Sigmoid colon (tissue), 7 donors: ENCODE measurements around the gene HPCAL1. TPM values are rescaled to one million over a fixed set of nuclear protein-coding genes. Genes with fewer than 3 reads are reported as not detected.

Experiments
- DNase-seq: peaks from one replicate; pipeline ENCODE4 v3.0.0-alpha.2; 2019
- H3K27ac ChIP-seq, 4 donors: fragments of 200-600 bp; sonication (generic); one replicate each; pipeline ENCODE4 v1.5.1; 2016 to 2019; ENCODE audit warnings: mild to moderate bottlenecking in 1 of 4
- H3K27me3 ChIP-seq, 3 donors: fragments of 200-600 bp; sonication (generic); one replicate each; pipeline ENCODE4 v1.5.1; 2019; ENCODE audit warnings: mild to moderate bottlenecking in 1 of 3
- H3K36me3 ChIP-seq, 4 donors: fragments of 200-600 bp; sonication (generic); one replicate each; pipeline ENCODE4 v1.5.1; 2016 to 2019
- H3K4me1 ChIP-seq, 4 donors: fragments of 200-600 bp; sonication (generic); one replicate each; pipeline ENCODE4 v1.5.1; 2017 to 2019
- H3K4me3 ChIP-seq, 4 donors: fragments of 200-600 bp; sonication (generic); one replicate each; pipeline ENCODE4 v1.5.1; 2017 to 2019; ENCODE audit warnings: mild to moderate bottlenecking in 2 of 4, moderate library complexity in 1 of 4
- H3K9me3 ChIP-seq, 4 donors: fragments of 200-600 bp in 3 of 4; sonication (generic) in 3 of 4; one replicate each; pipeline versions ENCODE4 v1.5.1 to v1.6.1; 2013 to 2019
- CTCF ChIP-seq, 4 experiments: fragments of 450-650 bp in 3 of 4; fragments of 200-600 bp in 1 of 4; IDR thresholded peaks; one replicate each; pipeline ENCODE4 v1.5.1; 2016 to 2019; ENCODE audit warnings: antibody characterized with exemption in 4 of 4, mild to moderate bottlenecking in 3 of 4, moderate library complexity in 2 of 4
- EP300 ChIP-seq, 4 donors: sonication (generic); formaldehyde crosslinking; IDR thresholded peaks; one replicate each; pipeline ENCODE4 v1.6.1; 2017; ENCODE audit warnings: antibody characterized with exemption in 4 of 4
- POLR2A ChIP-seq, 2 donors: fragments of 450-650 bp; IDR thresholded peaks; one replicate each; pipeline ENCODE4 v1.6.1; 2016; ENCODE audit warnings: antibody characterized with exemption in 2 of 2, mild to moderate bottlenecking in 2 of 2, moderate library complexity in 2 of 2
- POLR2AphosphoS5 ChIP-seq, 4 donors: sonication (generic); formaldehyde crosslinking; IDR thresholded peaks; one replicate each; pipeline ENCODE4 v1.6.1; 2017; ENCODE audit warnings: antibody characterized with exemption in 4 of 4
- WGBS, 2 donors: extraction: QIAGEN DNeasy Blood & Tissue Kit; methylation state at CpG; one replicate each; pipeline ENCODE4 v1.1.7; 2013; 5-methylcytosine and 5-hydroxymethylcytosine counted together
- intact Hi-C: fragments of 100-400 bp; cut with DNase I; formaldehyde crosslinking; loops from one replicate; pipeline ENCODE4 v1.15.1; 2023
- polyA plus RNA-seq, 3 donors: library from polyadenylated mRNA; stranded (reverse); fragments of 200-250 nt; gene quantifications; one replicate each; pipeline ENCODE4 v1.2.3, GENCODE V29; 2013
- total RNA-seq, 4 donors: library from RNA; depleted of rRNA; stranded (reverse); fragments of >200 nt; gene quantifications; one replicate each; pipeline ENCODE4 v1.1.0, GENCODE V29; 2016
- donor health status: healthy with polysubstance abuse.
- donor health status: Bipolar disorder and iron deficiency.
- donor health status: healthy.

The HPCAL1 gene
- total and polyA plus RNA-seq, 7 donors, result 27.7 to 115 (median 46.0) TPM

GRCh38 chr2:10378189-10378588 is 75.5 kb downstream of the HPCAL1 start:
- H3K27ac ChIP-seq, result no peak overlapping the region
- H3K9me3 ChIP-seq, result no peaks in the 10 kb centered on the region
- H3K4me3 ChIP-seq, result no peak overlapping the region
- peaks cover 0 to 7% (median 0%) of the 10 kb centered on the region in 4 donors for H3K36me3 ChIP-seq
- H3K4me1 ChIP-seq, result peaks cover 0 to 30% (median 11%) of the 10 kb centered on the region in 4 donors
- TF ChIP-seq CTCF (IDR thresholded peaks at IDR 0.05), result no peak
- H3K27me3 ChIP-seq, result no peaks in the 10 kb centered on the region
- WGBS, 2 donors, result 43 to 67% methylated on average over 7 of the region's 7 CpGs
- DNase-seq, result no peak
- intact Hi-C loops, result no loop called here

- H3K27me3 ChIP-seq, result no peaks in the 10 kb centered on the region
- no peaks in the 10 kb centered on the region for H3K9me3 ChIP-seq
- H3K4me1 ChIP-seq, result peaks cover 0 to 33% (median 11%) of the 10 kb centered on the region in 4 donors
- no peaks in the 10 kb centered on the region for H3K36me3 ChIP-seq
- H3K4me3 ChIP-seq, result no peak overlapping the region
- DNase-seq, result no peak
- TF ChIP-seq POLR2A (IDR thresholded peaks at IDR 0.05) (no peak), CTCF (IDR thresholded peaks at IDR 0.05) (no peak), POLR2AphosphoS5 (IDR thresholded peaks at IDR 0.05) (no peak), EP300 (IDR thresholded peaks at IDR 0.05) (no peak)
- 65 to 78% methylated on average over 9 of the region's 9 CpGs for WGBS, 2 donors
- no peak overlapping the region for H3K27ac ChIP-seq
- intact Hi-C loops, result no loop called here
Measured at GRCh38 chr2:10380048-10380926, 77.6 kb downstream of the HPCAL1 start.

- no peak for TF ChIP-seq POLR2AphosphoS5 (IDR thresholded peaks at IDR 0.05)
- no peak for TF ChIP-seq POLR2A (IDR thresholded peaks at IDR 0.05)
- no peak for TF ChIP-seq CTCF (IDR thresholded peaks at IDR 0.05)
- TF ChIP-seq EP300 (IDR thresholded peaks at IDR 0.05), result no peak
- DNase-seq, result no peak
- Histone ChIP-seq H3K4me1 (peaks cover 0 to 33% (median 11%) of the 10 kb centered on the region in 4 donors), H3K27ac (no peak overlapping the region), H3K4me3 (no peak overlapping the region), H3K36me3 (no peaks in the 10 kb centered on the region), H3K9me3 (no peaks in the 10 kb centered on the region), H3K27me3 (no peaks in the 10 kb centered on the region)
- intact Hi-C loops, result no loop called here
- 70 to 80% methylated on average over 3 of the region's 3 CpGs for WGBS, 2 donors
Measured at GRCh38 chr2:10381997-10382353, 79.3 kb downstream of the HPCAL1 start.

DNA sequence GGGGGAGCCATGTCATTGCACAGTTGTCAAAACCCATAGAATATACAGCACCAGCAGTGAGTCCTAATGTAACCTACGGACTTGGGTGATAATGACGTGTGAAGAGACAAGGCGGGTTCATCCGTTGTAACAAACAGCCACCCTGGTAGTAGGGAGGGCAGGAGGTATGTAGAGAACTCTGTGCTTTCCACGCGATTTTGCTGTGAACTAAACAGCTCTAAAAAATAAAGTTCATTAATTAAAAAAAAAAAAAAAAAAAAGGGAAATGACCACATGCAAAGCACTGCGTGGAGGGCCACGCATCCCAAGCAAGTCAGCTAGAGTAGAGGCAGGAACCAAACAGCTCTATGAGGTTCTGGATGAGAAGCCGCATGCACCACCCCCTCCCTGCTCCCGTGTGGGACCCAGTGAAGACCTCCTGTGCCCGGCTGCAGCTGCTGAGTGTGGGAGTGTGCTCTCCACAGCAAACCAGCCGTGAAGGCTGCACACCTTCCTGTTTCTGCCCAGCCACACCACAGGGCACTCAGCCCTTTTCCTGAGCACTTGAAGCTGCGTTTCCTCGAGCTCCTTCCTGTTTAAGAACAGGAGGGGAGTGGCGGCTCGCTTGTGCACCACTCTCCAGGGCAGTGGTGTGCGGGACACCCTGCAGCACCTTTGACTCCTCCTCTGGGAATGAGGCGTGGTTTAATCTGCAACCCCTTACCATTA is 79.8 kb downstream of the HPCAL1 start:
- WGBS, 2 donors, result 20 to 24% methylated on average over 18 of the region's 18 CpGs
- Histone ChIP-seq H3K4me3 (no peak overlapping the region), H3K4me1 (peaks cover 0 to 33% (median 11%) of the 10 kb centered on the region in 4 donors), H3K27me3 (no peaks in the 10 kb centered on the region), H3K36me3 (no peaks in the 10 kb centered on the region), H3K27ac (no peak overlapping the region), H3K9me3 (no peaks in the 10 kb centered on the region)
- DNase-seq, result no peak
- TF ChIP-seq EP300 (IDR thresholded peaks at IDR 0.05), result no peak
- TF ChIP-seq POLR2AphosphoS5 (IDR thresholded peaks at IDR 0.05), result no peak
- TF ChIP-seq POLR2A (IDR thresholded peaks at IDR 0.05), result no peak
- no peak for TF ChIP-seq CTCF (IDR thresholded peaks at IDR 0.05)
- intact Hi-C loops, result no loop called here
